ENCODE data around the gene MTMR12. TPM values are rescaled to one million over a fixed set of nuclear protein-coding genes. Genes with fewer than 3 reads are reported as not detected.

MTMR12 gene
- total and polyA plus RNA-seq, 10 of the 15 experiments (the other 5 are each of a cell fraction or from before 2014, with no cell fraction given), result 5.0 to 22.9 (median 16.3) TPM

- no peaks in the 10 kb centered on the region for H3K27me3 ChIP-seq (replicated peaks in 1 of 2; ENCODE audit: control insufficient read depth in 2 of 2, insufficient read depth in 2 of 2, low read length in 1 of 2)
- no peak for FAIRE-seq
- ChIA-PET POLR2A (no interaction called here), CTCF (interaction anchor here (1.1 to 1.2 kb wide), 2 partner anchors 10 to 88 kb away, joined by 3 to 9 read pairs; no protein-coding TSS in a partner anchor), RAD21 (ENCODE audit: unreplicated experiment) (interaction anchor here (0.6 to 1.0 kb wide), 2 partner anchors 9 to 87 kb away, joined by 3 to 4 read pairs; no protein-coding TSS in a partner anchor), SMC1A (ENCODE audit: uncharacterized antibody, unreplicated experiment) (no interaction called here)
- H2AFZ ChIP-seq (ENCODE audit: control insufficient read depth, low read depth, low read length), result no peak overlapping the region
- BruUV-seq (replicated peaks), result no TSS peak
- intact Hi-C loops (cut with micrococcal nuclease; ENCODE audit: unreplicated experiment) (no loop called here), in situ Hi-C loops (cut with MboI) (no loop called here)
- 45% methylated on average over 7 of the region's 7 CpGs for WGBS (ENCODE audit: insufficient coverage, insufficient replicate concordance, low lambda C conversion rate, missing lambda C conversion rate)
- H3K4me1 ChIP-seq (ENCODE audit: control insufficient read depth, insufficient read depth, low read length), result no peaks in the 10 kb centered on the region; the same call in 1 of the 2 replicates
- H3K9ac ChIP-seq (ENCODE audit: control insufficient read depth, insufficient read depth, low read length), result no peak overlapping the region
- H3K27ac ChIP-seq (ENCODE audit: control insufficient read depth, insufficient read depth), result no peak overlapping the region
- H3K4me2 ChIP-seq (ENCODE audit: control insufficient read depth, insufficient read depth), result no peak overlapping the region
- no peak overlapping the region for H3K4me3 ChIP-seq
- DNase-seq (ENCODE audit: low read depth, low spot score), result no peak
- H3K79me2 ChIP-seq (ENCODE audit: control insufficient read depth, insufficient read depth, low read length), result no peaks in the 10 kb centered on the region
- peaks cover 9% of the 10 kb centered on the region; the same call in 2 of the 3 replicates for H3K9me3 ChIP-seq (replicated peaks; ENCODE audit: control insufficient read depth, insufficient read depth, low read length)
- H4K20me1 ChIP-seq (ENCODE audit: control insufficient read depth, insufficient read depth), result no peaks in the 10 kb centered on the region
- ATAC-seq, result no peak
- H3K36me3 ChIP-seq (ENCODE audit: control insufficient read depth in 2 of 2, insufficient read depth in 2 of 2, low read length in 1 of 2), result no peaks in the 10 kb centered on the region
- no peak for TF ChIP-seq SMC3 (IDR thresholded peaks at IDR 0.05; ENCODE audit: borderline replicate concordance, low read length)
- TF ChIP-seq NFXL1 (IDR thresholded peaks at IDR 0.05; ENCODE audit: borderline replicate concordance), result no peak
- no peak for TF ChIP-seq POLR2A (IDR thresholded peaks at IDR 0.05; ENCODE audit: low read depth, low read length)
- no peak for TF ChIP-seq SUPT20H (IDR thresholded peaks at IDR 0.05; ENCODE audit: borderline replicate concordance, control insufficient read depth, low read depth, low read length)
- no peak for TF ChIP-seq EED (IDR thresholded peaks at IDR 0.05; ENCODE audit: low read depth)
- TF ChIP-seq ZNF592 (IDR thresholded peaks at IDR 0.05), result no peak
- no peak for TF ChIP-seq TBL1XR1 (IDR thresholded peaks at IDR 0.05; ENCODE audit: low read depth, low read length)
- no peak for TF ChIP-seq NR2C2 (IDR thresholded peaks at IDR 0.05; ENCODE audit: borderline replicate concordance, control insufficient read depth, insufficient read length, low read depth)
- no peak for TF ChIP-seq SREBF2 (IDR thresholded peaks at IDR 0.05; ENCODE audit: low read length)
- no peak for TF ChIP-seq NFYB (IDR thresholded peaks at IDR 0.05; ENCODE audit: insufficient read depth, low read depth, low read length)
- no peak for TF ChIP-seq MYC (IDR thresholded peaks at IDR 0.05; ENCODE audit: insufficient read depth, insufficient read length, insufficient replicate concordance, low read length, severe bottlenecking)
- no peak for TF ChIP-seq NBN (IDR thresholded peaks at IDR 0.05)
- no peak for TF ChIP-seq SMAD1 (IDR thresholded peaks at IDR 0.05; ENCODE audit: low read depth, partially characterized antibody)
- TF ChIP-seq RFX5 (IDR thresholded peaks at IDR 0.05; ENCODE audit: low read depth, low read length), result no peak
These were observed 7.3 kb upstream of the MTMR12 start for GRCh38 chr5:32319926-32320543.
